ENCODE results near the gene ITPR2.

DNA sequence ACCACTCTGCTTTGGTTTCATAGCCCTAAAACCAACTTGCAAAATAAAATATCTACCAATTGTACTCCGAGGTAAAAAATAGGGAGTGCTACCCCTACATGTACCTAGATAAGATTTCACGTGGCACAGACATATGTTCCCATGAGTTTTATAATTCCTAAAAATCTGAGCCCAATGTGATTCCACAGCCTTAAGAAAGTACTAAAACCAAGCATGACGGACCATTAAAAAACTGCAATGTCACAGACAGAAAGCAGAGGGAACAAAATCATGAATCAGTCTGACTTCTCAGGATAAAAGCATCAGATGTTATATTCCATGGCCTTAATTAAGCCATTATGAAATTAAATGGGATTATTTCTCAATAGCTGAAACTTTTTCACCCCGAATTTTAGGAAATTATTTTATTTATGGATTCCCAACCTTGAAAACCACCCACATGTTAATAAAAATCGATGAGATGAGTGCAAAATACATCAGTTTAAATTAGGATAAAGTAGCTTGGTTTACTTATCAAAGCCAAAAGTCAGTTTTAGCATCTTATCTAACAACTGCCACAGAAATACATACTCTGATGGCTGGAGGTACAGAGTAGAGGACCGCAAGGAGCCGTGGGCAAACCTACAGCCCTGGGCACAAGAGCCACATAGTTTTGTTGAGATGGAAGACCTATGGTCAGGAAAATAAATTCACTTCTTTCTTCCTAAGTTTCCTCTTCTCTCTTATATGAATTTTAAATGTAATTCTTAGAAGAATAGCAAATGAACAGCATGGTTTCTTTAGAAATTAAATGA lies 4.5 kb downstream of the ITPR2 start:
- TF ChIP-seq, protein P1, sequence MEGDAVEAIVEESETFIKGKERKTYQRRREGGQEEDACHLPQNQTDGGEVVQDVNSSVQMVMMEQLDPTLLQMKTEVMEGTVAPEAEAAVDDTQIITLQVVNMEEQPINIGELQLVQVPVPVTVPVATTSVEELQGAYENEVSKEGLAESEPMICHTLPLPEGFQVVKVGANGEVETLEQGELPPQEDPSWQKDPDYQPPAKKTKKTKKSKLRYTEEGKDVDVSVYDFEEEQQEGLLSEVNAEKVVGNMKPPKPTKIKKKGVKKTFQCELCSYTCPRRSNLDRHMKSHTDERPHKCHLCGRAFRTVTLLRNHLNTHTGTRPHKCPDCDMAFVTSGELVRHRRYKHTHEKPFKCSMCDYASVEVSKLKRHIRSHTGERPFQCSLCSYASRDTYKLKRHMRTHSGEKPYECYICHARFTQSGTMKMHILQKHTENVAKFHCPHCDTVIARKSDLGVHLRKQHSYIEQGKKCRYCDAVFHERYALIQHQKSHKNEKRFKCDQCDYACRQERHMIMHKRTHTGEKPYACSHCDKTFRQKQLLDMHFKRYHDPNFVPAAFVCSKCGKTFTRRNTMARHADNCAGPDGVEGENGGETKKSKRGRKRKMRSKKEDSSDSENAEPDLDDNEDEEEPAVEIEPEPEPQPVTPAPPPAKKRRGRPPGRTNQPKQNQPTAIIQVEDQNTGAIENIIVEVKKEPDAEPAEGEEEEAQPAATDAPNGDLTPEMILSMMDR (IDR thresholded peaks at IDR 0.05; ENCODE audit: low read length) = no peak
- TF ChIP-seq EZH2 (IDR thresholded peaks at IDR 0.05; ENCODE audit: borderline replicate concordance, low read length) = no peak

All from OCI-LY1 (cell line).